Epithelial cell of esophagus (primary cell): ENCODE data around the gene NECAB3.

Source experiments
- DNase-seq: peaks from one replicate; pipeline ENCODE4 v3.0.0; 2010; ENCODE audit warnings: low read depth
- H3K4me3 ChIP-seq: 2 replicates; pipeline ENCODE4 v1.5.1; 2011; ENCODE audit warnings: mild to moderate bottlenecking, low read length, control low read depth
- CTCF ChIP-seq: IDR thresholded peaks from 2 replicates; pipeline ENCODE4 v1.5.1; 2011; ENCODE audit warnings: low read depth, mild to moderate bottlenecking, low read length, control low read depth, inconsistent platforms; ENCODE audit not compliant: insufficient read depth; ENCODE audit errors: missing control alignments

NECAB3 gene

GRCh38 chr20:33675136-33675959 lies 1.1 kb upstream of the NECAB3 start:
- peak overlapping the region; percentile 61 for H3K4me3 ChIP-seq
- no peak for DNase-seq
- TF ChIP-seq CTCF = no peak

- DNase-seq = no peak
- peak overlapping the region; percentile 61 for H3K4me3 ChIP-seq
- no peak for TF ChIP-seq CTCF
Observed at GRCh38 chr20:33673410-33674293, 576 bp downstream of the NECAB3 start.

GRCh38 chr20:33673114-33673409 lies 1.2 kb downstream of the NECAB3 start:
- DNase-seq = no peak
- peak overlapping the region; percentile 61 for H3K4me3 ChIP-seq
- TF ChIP-seq CTCF = no peak

- H3K4me3 ChIP-seq = no peak overlapping the region
- TF ChIP-seq CTCF = no peak
- DNase-seq = no peak
Observed at GRCh38 chr20:33672426-33673113, 1.7 kb downstream of the NECAB3 start.

GRCh38 chr20:33671573-33672288 lies 2.5 kb downstream of the NECAB3 start:
- DNase-seq = no peak
- H3K4me3 ChIP-seq = no peak overlapping the region
- TF ChIP-seq CTCF = no peak

- no peak overlapping the region for H3K4me3 ChIP-seq
- no peak for TF ChIP-seq CTCF
Observed at GRCh38 chr20:33670715-33671499, 3.3 kb downstream of the NECAB3 start.

More at GRCh38 chr20:33670715-33671499, 3.3 kb downstream of the NECAB3 start:
- DNase-seq = no peak
